Neural crest cell (in vitro differentiated cells): Measurements from ENCODE around the gene SORBS2. TPM values are rescaled to one million over a fixed set of nuclear protein-coding genes. Genes with fewer than 3 reads are reported as not detected.

Experiments
- DNase-seq: peaks from one replicate; pipeline ENCODE4 v3.0.0; 2021; ENCODE audit warnings: low read depth, mixed read lengths, low spot score
- H3K27ac Mint-ChIP-seq: one replicate; pipeline ENCODE4 v1.8.0; 2021; ENCODE audit warnings: mild to moderate bottlenecking, mixed read lengths; ENCODE audit not compliant: unreplicated experiment
- H3K27me3 Mint-ChIP-seq: 2 replicates; pipeline ENCODE4 v1.8.0; 2021; ENCODE audit warnings: low read depth, mild to moderate bottlenecking, mixed read lengths
- H3K36me3 Mint-ChIP-seq: 2 replicates; pipeline ENCODE4 v1.8.0; 2021; ENCODE audit warnings: low read depth, mild to moderate bottlenecking, mixed read lengths
- H3K4me1 Mint-ChIP-seq: 2 replicates; pipeline ENCODE4 v1.8.0; 2021; ENCODE audit warnings: mixed read lengths
- H3K4me3 Mint-ChIP-seq: one replicate; pipeline ENCODE4 v1.8.0; 2021; ENCODE audit warnings: mild to moderate bottlenecking, mixed read lengths
- H3K9me3 Mint-ChIP-seq: 2 replicates; pipeline ENCODE4 v1.8.0; 2021; ENCODE audit warnings: mixed read lengths
- total RNA-seq: library from RNA; stranded (reverse); gene quantifications from 2 replicates; pipeline ENCODE4 v1.2.1, GENCODE V29; 2021
- TF ChIP-seq, protein P1 (sequence below): fragments of 200-600 bp; sonication (generic); conservative IDR thresholded peaks from 2 replicates; pipeline ENCODE4 v1.5.0; 2021; ENCODE audit warnings: antibody characterized with exemption, mild to moderate bottlenecking

SORBS2 gene
- total RNA-seq, 1 donor from 2014 or later, result 42.3 TPM

DNA sequence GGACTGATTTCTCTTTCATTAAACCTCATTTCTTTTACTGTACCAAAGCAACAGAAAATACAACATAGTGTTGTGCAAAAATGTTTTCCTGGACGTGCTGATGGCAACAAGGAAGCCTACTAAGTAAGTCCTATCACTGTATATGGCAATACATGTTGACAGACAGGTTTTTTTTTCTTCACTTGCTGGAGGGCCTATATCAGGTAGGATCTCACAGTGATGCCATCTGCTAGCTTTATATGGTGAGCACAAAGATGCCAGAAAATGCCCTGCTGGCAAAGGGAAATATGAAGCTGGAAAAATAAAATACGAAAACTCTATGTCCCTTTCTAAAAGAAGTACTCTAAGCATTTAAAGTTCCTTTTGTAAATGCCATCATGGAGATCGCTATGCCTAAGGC is 157.7 kb downstream of the SORBS2 start:
- H3K27ac Mint-ChIP-seq, result no peak overlapping the region
- H3K36me3 Mint-ChIP-seq, result peaks cover 1% of the 10 kb centered on the region
- H3K4me3 Mint-ChIP-seq, result no peak overlapping the region
- TF ChIP-seq, protein P1, sequence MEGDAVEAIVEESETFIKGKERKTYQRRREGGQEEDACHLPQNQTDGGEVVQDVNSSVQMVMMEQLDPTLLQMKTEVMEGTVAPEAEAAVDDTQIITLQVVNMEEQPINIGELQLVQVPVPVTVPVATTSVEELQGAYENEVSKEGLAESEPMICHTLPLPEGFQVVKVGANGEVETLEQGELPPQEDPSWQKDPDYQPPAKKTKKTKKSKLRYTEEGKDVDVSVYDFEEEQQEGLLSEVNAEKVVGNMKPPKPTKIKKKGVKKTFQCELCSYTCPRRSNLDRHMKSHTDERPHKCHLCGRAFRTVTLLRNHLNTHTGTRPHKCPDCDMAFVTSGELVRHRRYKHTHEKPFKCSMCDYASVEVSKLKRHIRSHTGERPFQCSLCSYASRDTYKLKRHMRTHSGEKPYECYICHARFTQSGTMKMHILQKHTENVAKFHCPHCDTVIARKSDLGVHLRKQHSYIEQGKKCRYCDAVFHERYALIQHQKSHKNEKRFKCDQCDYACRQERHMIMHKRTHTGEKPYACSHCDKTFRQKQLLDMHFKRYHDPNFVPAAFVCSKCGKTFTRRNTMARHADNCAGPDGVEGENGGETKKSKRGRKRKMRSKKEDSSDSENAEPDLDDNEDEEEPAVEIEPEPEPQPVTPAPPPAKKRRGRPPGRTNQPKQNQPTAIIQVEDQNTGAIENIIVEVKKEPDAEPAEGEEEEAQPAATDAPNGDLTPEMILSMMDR, result no peak
- H3K27me3 Mint-ChIP-seq, result no peaks in the 10 kb centered on the region
- no peaks in the 10 kb centered on the region for H3K9me3 Mint-ChIP-seq
- no peak for DNase-seq
- peaks cover 54% of the 10 kb centered on the region for H3K4me1 Mint-ChIP-seq

DNA sequence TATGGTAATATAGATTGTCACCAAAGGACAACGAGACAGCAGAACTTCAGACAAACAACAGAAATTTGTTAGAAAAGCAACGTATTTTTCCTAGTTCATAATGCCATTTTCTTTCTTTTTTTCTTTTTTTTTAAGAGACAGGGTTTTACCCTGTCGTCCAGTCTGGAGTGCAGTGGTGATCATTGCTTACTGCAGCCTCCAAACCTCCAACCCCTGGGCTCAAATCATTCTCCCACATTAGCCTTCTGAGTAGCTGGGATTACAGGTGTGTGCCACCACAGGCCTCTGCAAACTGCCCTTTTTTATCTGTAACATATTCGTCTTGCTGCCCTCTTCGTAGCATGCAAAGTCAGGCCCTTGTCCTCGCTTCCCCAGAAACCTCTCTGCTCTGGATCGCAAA is 160.1 kb downstream of the SORBS2 start:
- TF ChIP-seq, protein P1, result no peak
- Mint-ChIP-seq H3K27ac (peak overlapping the region; percentile 15), H3K4me3 (peak overlapping the region; percentile 27), H3K9me3 (no peaks in the 10 kb centered on the region), H3K36me3 (peaks cover 6% of the 10 kb centered on the region), H3K4me1 (peaks cover 46% of the 10 kb centered on the region), H3K27me3 (no peaks in the 10 kb centered on the region)
- no peak for DNase-seq

DNA sequence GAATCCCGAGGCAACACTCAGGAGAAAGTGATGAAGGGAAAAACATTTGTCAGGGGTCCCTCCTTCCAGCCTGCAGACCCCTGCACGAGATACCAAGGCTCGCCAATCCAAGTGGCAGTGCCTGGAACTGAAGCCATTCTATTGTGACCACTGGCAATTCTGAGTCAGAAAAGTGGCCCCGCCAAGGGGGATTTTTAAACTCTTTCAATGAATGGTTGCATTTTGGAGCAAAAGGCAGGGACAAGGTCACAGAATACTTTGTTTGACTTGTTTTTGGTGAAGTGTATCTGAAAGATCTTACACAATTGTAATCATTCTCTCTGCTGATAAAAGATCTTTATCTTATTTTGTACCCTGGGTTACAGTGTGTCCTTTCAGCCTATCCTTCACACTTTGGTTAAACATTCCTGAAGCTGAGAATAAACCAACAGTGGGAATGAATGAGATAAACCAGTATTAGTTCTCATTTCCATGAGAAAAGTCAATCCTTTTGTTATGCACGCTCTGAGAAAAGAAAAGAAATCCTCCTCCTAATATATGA is 160.8 kb downstream of the SORBS2 start:
- TF ChIP-seq, protein P1, result no peak
- no peak for DNase-seq
- no peaks in the 10 kb centered on the region for H3K9me3 Mint-ChIP-seq
- peaks cover 6% of the 10 kb centered on the region for H3K36me3 Mint-ChIP-seq
- peak overlapping the region; percentile 8 for H3K27ac Mint-ChIP-seq
- H3K27me3 Mint-ChIP-seq, result no peaks in the 10 kb centered on the region
- peaks cover 40% of the 10 kb centered on the region for H3K4me1 Mint-ChIP-seq
- peak overlapping the region; percentile 27 for H3K4me3 Mint-ChIP-seq

DNA sequence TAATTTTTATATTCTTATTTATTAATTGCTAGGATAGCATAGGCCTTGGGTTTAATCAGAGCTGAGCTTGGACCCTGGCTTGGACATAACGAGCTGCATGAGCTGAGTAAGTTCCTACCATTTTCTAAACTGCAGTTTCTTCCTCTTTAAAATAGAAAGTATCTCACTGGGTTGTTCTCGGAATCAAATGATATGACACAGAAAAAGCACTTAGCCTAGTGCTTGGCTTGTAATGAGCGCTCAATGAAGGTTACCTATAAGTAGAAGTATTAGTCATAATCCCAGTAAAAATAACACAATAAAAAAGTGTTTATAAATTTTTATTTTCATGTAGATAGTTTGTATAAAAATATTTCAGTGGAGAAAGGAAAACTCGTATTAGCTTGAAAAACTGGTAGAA is 163.4 kb downstream of the SORBS2 start:
- Mint-ChIP-seq H3K4me1 (peaks cover 34% of the 10 kb centered on the region), H3K27me3 (no peaks in the 10 kb centered on the region), H3K36me3 (peaks cover 10% of the 10 kb centered on the region), H3K4me3 (no peak overlapping the region), H3K9me3 (no peaks in the 10 kb centered on the region), H3K27ac (no peak overlapping the region)
- no peak for DNase-seq
- TF ChIP-seq, protein P1, result no peak

DNA sequence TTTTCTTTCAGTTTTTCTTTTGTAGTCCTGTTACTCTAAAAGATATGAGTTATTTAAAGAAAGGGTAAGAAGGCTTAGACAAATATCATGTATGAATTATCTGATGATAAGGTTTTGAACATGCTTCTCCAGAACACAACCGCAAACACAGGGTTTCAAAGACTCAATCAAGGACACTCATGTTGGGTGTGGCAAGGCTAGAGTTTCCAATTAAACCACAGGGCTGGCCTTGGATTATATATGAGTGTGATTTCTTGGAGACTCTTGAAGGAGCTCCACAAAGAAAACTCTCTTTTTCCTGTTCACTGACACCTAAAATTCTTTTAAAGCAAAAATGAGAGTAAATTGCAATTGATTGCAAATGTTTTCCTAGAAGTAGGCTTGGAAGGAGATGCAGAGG is 166.6 kb downstream of the SORBS2 start:
- DNase-seq, result no peak
- no peaks in the 10 kb centered on the region for H3K27me3 Mint-ChIP-seq
- no peak overlapping the region for H3K4me3 Mint-ChIP-seq
- no peak overlapping the region for H3K27ac Mint-ChIP-seq
- H3K4me1 Mint-ChIP-seq, result peaks cover 18% of the 10 kb centered on the region
- H3K36me3 Mint-ChIP-seq, result peaks cover 12% of the 10 kb centered on the region
- H3K9me3 Mint-ChIP-seq, result no peaks in the 10 kb centered on the region
- TF ChIP-seq, protein P1, result no peak

DNA sequence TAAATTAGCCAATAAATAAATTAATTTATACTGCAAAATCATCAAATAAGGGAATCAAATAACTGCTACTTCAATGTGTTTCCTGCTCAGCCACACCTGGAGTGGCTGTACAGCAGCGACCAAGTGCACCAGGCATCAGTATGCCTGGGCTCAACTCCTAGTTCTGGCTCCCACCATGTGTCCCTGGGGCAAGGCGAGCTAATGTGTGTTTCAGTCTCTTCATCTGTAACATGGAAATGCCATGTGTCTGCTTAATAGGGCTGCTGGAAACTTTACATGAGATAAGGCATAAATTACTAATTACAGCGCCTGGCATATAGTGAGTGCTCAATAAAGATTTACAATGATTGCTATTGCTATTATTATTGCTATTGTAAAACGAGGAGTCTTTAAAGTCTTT is 167.6 kb downstream of the SORBS2 start:
- Mint-ChIP-seq H3K4me3 (no peak overlapping the region), H3K27ac (no peak overlapping the region), H3K36me3 (peaks cover 11% of the 10 kb centered on the region), H3K27me3 (no peaks in the 10 kb centered on the region), H3K4me1 (peaks cover 12% of the 10 kb centered on the region), H3K9me3 (no peaks in the 10 kb centered on the region)
- no peak for DNase-seq
- TF ChIP-seq, protein P1, result no peak
